ENCODE measurements around the gene POM121L12.

POM121L12 gene

DNA sequence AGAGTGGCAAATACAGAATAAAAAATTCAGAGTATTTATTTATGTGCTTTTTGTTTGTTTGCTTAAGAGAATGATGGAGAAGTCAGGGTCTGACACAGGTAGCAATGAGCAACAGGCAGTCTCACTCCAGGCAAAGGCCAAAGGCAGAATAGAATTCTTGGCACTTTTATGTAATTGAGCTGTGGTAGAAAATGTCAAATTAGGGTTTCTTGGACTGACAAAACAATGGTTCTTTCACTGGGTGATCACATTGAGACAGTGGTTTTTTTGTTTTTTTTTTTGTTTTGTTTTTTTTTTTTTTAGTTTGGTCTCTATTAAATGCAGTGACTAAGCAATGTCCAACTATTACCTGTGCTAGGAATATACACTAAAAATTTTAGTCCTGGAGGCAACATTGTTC is 27.4 kb downstream of the POM121L12 start:
- no peaks in the 10 kb centered on the region for H3K27me3 ChIP-seq (ENCODE audit: control insufficient read depth, insufficient read depth, low read length)
- no peaks in the 10 kb centered on the region for H3K36me3 ChIP-seq (ENCODE audit: control insufficient read depth, insufficient read depth, low read length)
- TF ChIP-seq, protein P1, sequence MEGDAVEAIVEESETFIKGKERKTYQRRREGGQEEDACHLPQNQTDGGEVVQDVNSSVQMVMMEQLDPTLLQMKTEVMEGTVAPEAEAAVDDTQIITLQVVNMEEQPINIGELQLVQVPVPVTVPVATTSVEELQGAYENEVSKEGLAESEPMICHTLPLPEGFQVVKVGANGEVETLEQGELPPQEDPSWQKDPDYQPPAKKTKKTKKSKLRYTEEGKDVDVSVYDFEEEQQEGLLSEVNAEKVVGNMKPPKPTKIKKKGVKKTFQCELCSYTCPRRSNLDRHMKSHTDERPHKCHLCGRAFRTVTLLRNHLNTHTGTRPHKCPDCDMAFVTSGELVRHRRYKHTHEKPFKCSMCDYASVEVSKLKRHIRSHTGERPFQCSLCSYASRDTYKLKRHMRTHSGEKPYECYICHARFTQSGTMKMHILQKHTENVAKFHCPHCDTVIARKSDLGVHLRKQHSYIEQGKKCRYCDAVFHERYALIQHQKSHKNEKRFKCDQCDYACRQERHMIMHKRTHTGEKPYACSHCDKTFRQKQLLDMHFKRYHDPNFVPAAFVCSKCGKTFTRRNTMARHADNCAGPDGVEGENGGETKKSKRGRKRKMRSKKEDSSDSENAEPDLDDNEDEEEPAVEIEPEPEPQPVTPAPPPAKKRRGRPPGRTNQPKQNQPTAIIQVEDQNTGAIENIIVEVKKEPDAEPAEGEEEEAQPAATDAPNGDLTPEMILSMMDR (IDR thresholded peaks at IDR 0.05) = no peak
- no peaks in the 10 kb centered on the region for H3K79me2 ChIP-seq
- no peak overlapping the region for H2AFZ ChIP-seq
- peaks cover 5% of the 10 kb centered on the region for H3K9me3 ChIP-seq (ENCODE audit: control insufficient read depth, low read length)
- H3K9ac ChIP-seq = no peak overlapping the region
- no peak overlapping the region for H3K27ac ChIP-seq
- no peak overlapping the region for H3K4me2 ChIP-seq (ENCODE audit: low read length)
- H3K4me1 ChIP-seq = no peaks in the 10 kb centered on the region
- H3K4me3 ChIP-seq (ENCODE audit: low read depth, low read length) = no peak overlapping the region

DNA sequence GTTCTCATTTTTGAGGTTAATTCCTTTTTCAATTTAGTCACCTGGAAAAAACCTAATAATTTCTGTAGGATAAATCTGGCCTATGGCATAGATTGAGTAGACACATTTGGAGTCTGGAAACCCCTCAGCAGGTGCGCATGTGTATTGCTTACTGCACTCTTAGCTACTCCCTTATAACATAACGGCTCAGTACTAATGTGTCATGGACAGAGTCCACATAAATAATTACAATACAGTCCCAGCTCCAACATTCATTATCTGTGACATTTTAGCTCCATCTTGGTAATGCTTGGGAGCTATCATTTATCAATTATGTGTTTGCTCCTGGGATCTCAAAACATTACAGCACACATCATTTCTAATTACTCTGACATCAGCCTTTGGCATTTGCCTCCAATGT is 33.2 kb downstream of the POM121L12 start:
- Histone ChIP-seq H2AFZ (no peak overlapping the region), H3K9me3 (ENCODE audit: control insufficient read depth, low read length) (no peaks in the 10 kb centered on the region), H3K4me1 (no peaks in the 10 kb centered on the region), H3K4me3 (ENCODE audit: low read depth, low read length) (no peak overlapping the region), H3K36me3 (ENCODE audit: control insufficient read depth, insufficient read depth, low read length) (no peaks in the 10 kb centered on the region), H3K27me3 (ENCODE audit: control insufficient read depth, insufficient read depth, low read length) (no peaks in the 10 kb centered on the region), H3K4me2 (ENCODE audit: low read length) (no peak overlapping the region), H3K9ac (no peak overlapping the region), H3K79me2 (no peaks in the 10 kb centered on the region), H3K27ac (no peak overlapping the region)
- TF ChIP-seq, protein P1 (IDR thresholded peaks at IDR 0.05) = no peak

DNA sequence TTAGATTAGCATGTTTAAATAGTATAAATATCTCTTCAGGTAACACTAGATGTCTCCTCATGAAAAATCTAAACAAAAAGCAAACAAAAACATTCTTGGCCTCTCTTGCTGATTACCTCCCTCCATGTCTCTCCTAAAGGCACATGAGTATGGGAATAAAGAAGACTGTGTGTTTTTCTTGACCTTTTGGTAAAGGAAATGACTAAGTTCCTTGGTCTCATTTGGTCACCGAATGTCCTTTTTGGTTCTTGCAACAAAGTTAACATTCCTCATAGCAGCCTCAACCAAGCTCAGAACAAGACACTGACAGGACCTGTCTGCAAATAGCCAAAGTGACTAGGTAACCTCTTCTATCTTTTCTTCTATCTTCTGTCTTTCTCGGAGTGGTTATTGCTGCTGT is 35.5 kb downstream of the POM121L12 start:
- no peak overlapping the region for H3K4me2 ChIP-seq (ENCODE audit: low read length)
- H3K27me3 ChIP-seq (ENCODE audit: control insufficient read depth, insufficient read depth, low read length) = no peaks in the 10 kb centered on the region
- H3K9ac ChIP-seq = no peak overlapping the region
- no peaks in the 10 kb centered on the region for H3K36me3 ChIP-seq (ENCODE audit: control insufficient read depth, insufficient read depth, low read length)
- TF ChIP-seq, protein P1 (IDR thresholded peaks at IDR 0.05) = no peak
- H3K79me2 ChIP-seq = no peaks in the 10 kb centered on the region
- H3K27ac ChIP-seq = no peak overlapping the region
- no peak overlapping the region for H3K4me3 ChIP-seq (ENCODE audit: low read depth, low read length)
- no peaks in the 10 kb centered on the region for H3K4me1 ChIP-seq
- H3K9me3 ChIP-seq (ENCODE audit: control insufficient read depth, low read length) = no peaks in the 10 kb centered on the region
- H2AFZ ChIP-seq = no peak overlapping the region

Measured in parathyroid adenoma (tissue), 2 donors.